Measurements from ENCODE around the gene ZC3H8.
"Not testable (repeated sequence)": the region's sequence is repeated elsewhere in the genome, so short reads cannot be mapped to it uniquely, and the experiment has no call there.

Gene ZC3H8

GRCh38 chr2:112253261-112253815 is 1.5 kb downstream of the ZC3H8 start:
- in situ Hi-C loops (cut with HindIII; ENCODE audit: low pct_unique_long_range_greater_than_20kb, low sequenced_read_pairs) = no loop called here
- no peak for DNase-seq (ENCODE audit: low read depth in 1 of 2, low spot score in 1 of 2)

GRCh38 chr2:112251271-112251670 is 3.6 kb downstream of the ZC3H8 start:
- DNase-seq (ENCODE audit: low read depth in 1 of 2, low spot score in 1 of 2) = no peak
- in situ Hi-C loops (cut with HindIII; ENCODE audit: low pct_unique_long_range_greater_than_20kb, low sequenced_read_pairs) = no loop called here
- TF ChIP-seq JUND (IDR thresholded peaks at IDR 0.05; ENCODE audit: low read depth) = no peak

More at GRCh38 chr2:112253261-112253815, 1.5 kb downstream of the ZC3H8 start:
- TF ChIP-seq JUND (IDR thresholded peaks at IDR 0.05; ENCODE audit: low read depth) = no peak

- no peak for DNase-seq (ENCODE audit: low read depth in 1 of 2, low spot score in 1 of 2)
- in situ Hi-C loops (cut with HindIII; ENCODE audit: low pct_unique_long_range_greater_than_20kb, low sequenced_read_pairs) = no loop called here
- no peak for TF ChIP-seq JUND (IDR thresholded peaks at IDR 0.05; ENCODE audit: low read depth)
Observed at GRCh38 chr2:112244854-112245253, 10.0 kb downstream of the ZC3H8 start.

GRCh38 chr2:112243233-112243632 is 11.6 kb downstream of the ZC3H8 start:
- no peak for DNase-seq (ENCODE audit: low read depth in 1 of 2, low spot score in 1 of 2)
- TF ChIP-seq JUND (IDR thresholded peaks at IDR 0.05; ENCODE audit: low read depth) = no peak
- in situ Hi-C loops (cut with HindIII; ENCODE audit: low pct_unique_long_range_greater_than_20kb, low sequenced_read_pairs) = no loop called here

GRCh38 chr2:112242384-112242783 is 12.5 kb downstream of the ZC3H8 start:
- TF ChIP-seq JUND (IDR thresholded peaks at IDR 0.05; ENCODE audit: low read depth) = no peak
- DNase-seq (ENCODE audit: low read depth in 1 of 2, low spot score in 1 of 2) = no peak
- in situ Hi-C loops (cut with HindIII; ENCODE audit: low pct_unique_long_range_greater_than_20kb, low sequenced_read_pairs) = no loop called here

DNA sequence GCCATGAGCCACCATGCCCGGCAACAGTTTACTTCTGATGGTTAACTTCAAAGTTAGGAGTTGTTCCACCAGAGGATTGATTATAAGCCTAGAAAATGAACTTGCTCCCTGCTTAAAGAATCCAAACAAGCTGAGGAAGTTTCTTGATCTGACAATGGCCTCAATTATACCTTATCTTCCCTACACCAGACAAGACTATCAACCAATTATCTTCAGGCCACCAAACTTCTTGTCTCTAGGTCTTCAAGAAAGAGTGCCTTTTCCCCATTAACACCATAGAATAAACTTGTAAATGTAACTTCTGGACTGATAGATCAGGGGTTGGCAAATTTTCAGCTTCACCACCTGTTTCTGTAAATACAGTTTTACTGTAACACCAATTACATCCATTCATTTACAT is 15.0 kb downstream of the ZC3H8 start:
- no peak for DNase-seq (ENCODE audit: low read depth in 1 of 2, low spot score in 1 of 2)
- in situ Hi-C loops (cut with HindIII; ENCODE audit: low pct_unique_long_range_greater_than_20kb, low sequenced_read_pairs) = no loop called here
- TF ChIP-seq JUND (IDR thresholded peaks at IDR 0.05; ENCODE audit: low read depth) = no peak

DNA sequence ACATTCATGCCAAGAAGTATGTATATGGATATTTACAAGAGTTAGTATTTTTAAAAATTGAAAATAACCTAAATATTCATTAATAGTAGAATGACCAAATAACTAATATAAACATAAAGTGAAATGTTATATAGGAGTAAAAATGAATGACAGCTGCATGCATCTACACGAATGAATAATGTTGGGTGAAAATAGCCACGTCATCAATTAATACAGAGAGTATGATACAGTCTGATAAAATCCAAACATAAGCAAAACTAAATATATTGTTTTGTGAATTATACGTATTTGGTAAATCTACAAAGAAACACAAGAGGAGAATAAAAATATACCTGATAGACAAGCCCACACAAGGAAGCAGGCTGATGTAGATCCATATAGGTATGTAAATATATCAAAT is 24.5 kb downstream of the ZC3H8 start:
- in situ Hi-C loops (cut with HindIII; ENCODE audit: low pct_unique_long_range_greater_than_20kb, low sequenced_read_pairs) = no loop called here
- DNase-seq (ENCODE audit: low read depth in 1 of 2, low spot score in 1 of 2) = no peak
- TF ChIP-seq JUND (IDR thresholded peaks at IDR 0.05; ENCODE audit: low read depth) = no peak

DNA sequence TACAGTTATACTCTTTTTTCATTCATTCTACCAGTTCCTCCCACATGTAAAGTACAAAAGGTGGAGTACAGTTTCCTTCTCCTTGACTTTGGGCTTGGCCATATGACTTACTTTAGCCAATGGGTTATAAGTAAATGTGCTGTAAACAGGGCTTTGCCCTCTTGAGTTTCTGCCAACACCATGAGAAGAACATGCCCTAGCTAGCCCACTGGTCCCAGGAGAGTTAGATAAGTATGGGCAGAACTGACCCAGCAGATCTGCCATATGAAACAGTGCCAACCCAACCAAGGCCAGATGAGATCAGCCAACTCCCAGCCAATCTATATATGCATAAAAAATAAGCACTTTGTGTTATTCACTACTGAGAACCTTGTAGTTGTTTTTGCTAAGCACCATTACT is 25.5 kb downstream of the ZC3H8 start:
- DNase-seq (ENCODE audit: low read depth in 1 of 2, low spot score in 1 of 2) = no peak
- TF ChIP-seq JUND (IDR thresholded peaks at IDR 0.05; ENCODE audit: low read depth) = no peak
- in situ Hi-C loops (cut with HindIII; ENCODE audit: low pct_unique_long_range_greater_than_20kb, low sequenced_read_pairs) = no loop called here

DNA sequence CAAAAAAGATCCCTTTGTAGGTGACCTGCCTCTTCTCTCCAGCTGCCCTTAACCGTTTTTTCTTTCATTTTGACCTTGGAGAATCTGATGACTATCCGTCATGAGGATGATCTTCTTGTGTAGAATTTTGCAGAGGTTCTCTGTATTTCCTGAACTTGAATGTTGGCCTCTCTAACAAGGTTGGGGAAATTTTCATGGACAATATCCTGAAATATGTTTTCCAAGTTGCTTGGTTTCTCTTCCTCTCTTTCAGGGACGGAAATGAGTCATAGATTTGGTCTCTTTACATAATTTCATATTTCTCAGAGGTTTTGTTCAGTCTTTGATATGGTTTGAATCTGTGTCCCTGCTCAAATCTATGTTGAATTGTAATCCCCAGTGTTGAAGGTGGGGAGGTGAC is 34.0 kb downstream of the ZC3H8 start:
- TF ChIP-seq JUND (IDR thresholded peaks at IDR 0.05; ENCODE audit: low read depth) = no peak
- in situ Hi-C loops (cut with HindIII; ENCODE audit: low pct_unique_long_range_greater_than_20kb, low sequenced_read_pairs) = no loop called here
- DNase-seq (ENCODE audit: low read depth in 1 of 2, low spot score in 1 of 2) = no peak

DNA sequence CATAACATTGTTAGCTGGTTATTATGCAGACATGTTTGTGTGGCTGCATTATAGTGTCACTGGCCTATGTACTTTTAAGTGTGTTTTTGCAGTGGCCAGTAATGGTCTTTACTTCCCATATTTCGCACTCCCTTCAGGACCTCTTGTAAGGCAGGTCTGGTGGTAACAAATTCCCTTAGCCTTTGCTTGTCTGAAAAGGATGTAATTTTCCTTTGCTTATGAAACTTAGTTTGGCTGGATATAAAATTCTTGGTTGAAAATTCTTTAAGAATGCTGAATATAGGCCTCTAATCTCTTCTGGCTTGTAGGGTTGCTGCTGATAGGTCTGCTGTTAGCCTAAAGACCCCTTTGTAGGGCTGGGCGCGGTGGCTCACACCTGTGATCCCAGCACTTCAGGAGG is 34.7 kb downstream of the ZC3H8 start:
- no peak for DNase-seq (ENCODE audit: low read depth in 1 of 2, low spot score in 1 of 2)
- TF ChIP-seq JUND (IDR thresholded peaks at IDR 0.05; ENCODE audit: low read depth) = no peak
- in situ Hi-C loops (cut with HindIII; ENCODE audit: low pct_unique_long_range_greater_than_20kb, low sequenced_read_pairs) = no loop called here

DNA sequence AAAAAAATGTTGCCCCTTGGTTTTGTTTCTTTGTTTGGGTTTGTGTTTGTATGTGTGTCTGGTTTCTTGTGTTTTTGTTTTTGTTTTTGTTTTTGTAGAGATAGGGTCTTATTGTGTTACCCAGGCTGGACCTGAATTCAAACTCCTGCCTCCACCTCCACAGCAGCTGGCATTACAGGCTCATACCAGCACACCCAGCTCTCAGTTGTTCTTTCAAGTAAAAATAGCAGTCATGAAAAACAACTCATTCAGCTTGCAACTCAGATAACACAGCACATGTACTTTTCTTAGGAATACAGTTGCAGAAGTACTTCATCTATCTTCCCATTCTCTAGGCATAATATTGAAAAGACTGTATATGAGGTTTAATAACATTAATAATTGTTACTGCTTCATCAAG is 37.0 kb downstream of the ZC3H8 start:
- DNase-seq (ENCODE audit: low read depth in 1 of 2, low spot score in 1 of 2) = no peak
- in situ Hi-C loops (cut with HindIII; ENCODE audit: low pct_unique_long_range_greater_than_20kb, low sequenced_read_pairs) = no loop called here
- TF ChIP-seq JUND (IDR thresholded peaks at IDR 0.05; ENCODE audit: low read depth) = no peak

- TF ChIP-seq JUND (IDR thresholded peaks at IDR 0.05; ENCODE audit: low read depth) = no peak
- DNase-seq (ENCODE audit: low read depth in 1 of 2, low spot score in 1 of 2) = peak in 1 of 2 experiments; percentile 36
- in situ Hi-C loops (cut with HindIII; ENCODE audit: low pct_unique_long_range_greater_than_20kb, low sequenced_read_pairs) = no loop called here
Observed at GRCh38 chr2:112216167-112216566, 38.7 kb downstream of the ZC3H8 start.

DNA sequence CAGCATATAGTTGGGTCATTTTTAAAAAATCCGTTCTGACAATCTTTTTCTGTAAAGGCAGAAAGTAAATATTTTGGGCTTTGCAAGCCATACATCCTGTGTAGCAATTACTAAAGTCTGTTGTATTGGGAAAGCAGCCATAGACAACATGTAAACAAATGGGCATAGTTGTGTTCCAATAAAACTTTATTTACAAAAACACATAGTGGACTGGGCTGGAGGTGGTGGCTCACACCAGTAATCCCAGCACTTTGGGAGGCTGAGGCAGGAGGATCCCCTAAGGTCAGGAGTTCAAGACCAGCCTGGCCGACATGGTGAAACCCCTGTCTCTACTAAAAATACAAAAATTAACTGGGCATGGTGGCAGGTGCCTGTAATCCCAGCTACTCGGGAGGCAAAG is 46.9 kb downstream of the ZC3H8 start:
- DNase-seq (ENCODE audit: low read depth in 1 of 2, low spot score in 1 of 2); in situ Hi-C loops (cut with HindIII; ENCODE audit: low pct_unique_long_range_greater_than_20kb, low sequenced_read_pairs): not testable (repeated sequence)

DNA sequence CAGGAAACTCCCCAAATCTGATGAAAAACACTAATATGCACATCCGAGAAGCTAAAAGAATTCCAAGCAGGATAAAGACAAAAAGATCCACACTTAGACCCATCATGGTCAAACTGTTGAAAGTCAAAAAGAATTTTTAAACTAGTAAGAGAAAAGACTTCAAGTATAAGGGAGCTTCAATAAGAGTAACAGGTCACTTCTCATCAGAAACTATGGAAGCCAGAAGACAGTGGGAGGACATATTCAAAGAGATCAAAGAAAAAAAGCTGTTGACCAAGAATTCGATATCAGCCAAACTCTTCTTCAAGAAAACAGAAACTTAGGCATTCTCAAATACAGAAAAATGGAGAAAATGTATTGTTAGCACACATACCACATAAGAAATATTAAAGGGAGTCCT is 50.4 kb downstream of the ZC3H8 start:
- in situ Hi-C loops (cut with HindIII; ENCODE audit: low pct_unique_long_range_greater_than_20kb, low sequenced_read_pairs) = no loop called here
- TF ChIP-seq JUND (IDR thresholded peaks at IDR 0.05; ENCODE audit: low read depth) = no peak
- DNase-seq (ENCODE audit: low read depth in 1 of 2, low spot score in 1 of 2) = peak in 1 of 2 experiments; percentile 5

Data from T47D (cell line).